Measurements from ENCODE around the gene SMPD1.

DNA sequence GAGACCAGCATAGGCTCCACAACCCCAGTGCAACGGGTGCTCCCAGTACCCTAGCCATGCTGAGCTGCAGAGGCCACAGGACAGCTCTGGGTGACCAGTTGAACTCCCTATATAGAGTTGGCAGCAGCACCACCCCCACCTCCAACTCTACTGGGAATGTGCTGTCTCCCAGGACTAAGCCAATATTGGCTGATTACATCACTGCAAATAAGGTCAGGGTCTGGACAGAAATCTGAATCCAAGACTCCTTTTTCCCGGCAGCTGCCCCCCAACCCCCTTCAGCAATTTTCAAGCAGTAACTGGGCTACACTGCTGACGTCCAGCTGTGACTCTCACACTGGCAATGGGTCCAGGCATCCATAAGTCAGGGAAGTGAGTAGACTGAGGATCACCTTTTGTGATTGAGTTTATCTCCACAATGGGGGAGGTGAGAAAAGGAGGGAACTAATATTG, 50.7 kb downstream of the SMPD1 start, which contains the start of gene HPX:
- TF ChIP-seq, protein P1, sequence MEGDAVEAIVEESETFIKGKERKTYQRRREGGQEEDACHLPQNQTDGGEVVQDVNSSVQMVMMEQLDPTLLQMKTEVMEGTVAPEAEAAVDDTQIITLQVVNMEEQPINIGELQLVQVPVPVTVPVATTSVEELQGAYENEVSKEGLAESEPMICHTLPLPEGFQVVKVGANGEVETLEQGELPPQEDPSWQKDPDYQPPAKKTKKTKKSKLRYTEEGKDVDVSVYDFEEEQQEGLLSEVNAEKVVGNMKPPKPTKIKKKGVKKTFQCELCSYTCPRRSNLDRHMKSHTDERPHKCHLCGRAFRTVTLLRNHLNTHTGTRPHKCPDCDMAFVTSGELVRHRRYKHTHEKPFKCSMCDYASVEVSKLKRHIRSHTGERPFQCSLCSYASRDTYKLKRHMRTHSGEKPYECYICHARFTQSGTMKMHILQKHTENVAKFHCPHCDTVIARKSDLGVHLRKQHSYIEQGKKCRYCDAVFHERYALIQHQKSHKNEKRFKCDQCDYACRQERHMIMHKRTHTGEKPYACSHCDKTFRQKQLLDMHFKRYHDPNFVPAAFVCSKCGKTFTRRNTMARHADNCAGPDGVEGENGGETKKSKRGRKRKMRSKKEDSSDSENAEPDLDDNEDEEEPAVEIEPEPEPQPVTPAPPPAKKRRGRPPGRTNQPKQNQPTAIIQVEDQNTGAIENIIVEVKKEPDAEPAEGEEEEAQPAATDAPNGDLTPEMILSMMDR (IDR thresholded peaks at IDR 0.05): no peak
- no peak for TF ChIP-seq POLR2AphosphoS5 (IDR thresholded peaks at IDR 0.05)
- TF ChIP-seq POLR2A (IDR thresholded peaks at IDR 0.05): no peak

All from transverse colon (tissue), 4 donors.